Nephron progenitor cell (in vitro differentiated cells): ENCODE results near the gene EFNA5.
A peak's percentile ranks its signal among the peaks of the same experiment; 100 is the strongest.

ENCODE experiments used
- DNase-seq: peaks from one replicate; pipeline ENCODE4 v3.0.0; 2021
- H3K27ac Mint-ChIP-seq: 2 replicates; pipeline ENCODE4 v1.8.0; 2021; ENCODE audit warnings: mild to moderate bottlenecking, moderate library complexity, mixed read lengths
- H3K27me3 Mint-ChIP-seq: 2 replicates; pipeline ENCODE4 v1.8.0; 2021; ENCODE audit warnings: mild to moderate bottlenecking, low read depth, mixed read lengths; ENCODE audit not compliant: poor library complexity
- H3K36me3 Mint-ChIP-seq: 2 replicates; pipeline ENCODE4 v1.8.0; 2021; ENCODE audit warnings: low read depth, mixed read lengths
- H3K4me1 Mint-ChIP-seq: 2 replicates; pipeline ENCODE4 v1.8.0; 2021; ENCODE audit warnings: mixed read lengths
- H3K4me3 Mint-ChIP-seq: 2 replicates; pipeline ENCODE4 v1.8.0; 2021; ENCODE audit warnings: mild to moderate bottlenecking, moderate library complexity, mixed read lengths
- H3K9me3 Mint-ChIP-seq: 2 replicates; pipeline ENCODE4 v1.8.0; 2021; ENCODE audit warnings: mild to moderate bottlenecking, moderate library complexity, mixed read lengths
- CTCF ChIP-seq: fragments of 200-600 bp; sonication (generic); IDR thresholded peaks from 2 replicates; pipeline ENCODE4 v1.5.0; 2021; ENCODE audit warnings: antibody characterized with exemption

EFNA5 gene

GRCh38 chr5:107464876-107465275 is 205.9 kb downstream of the EFNA5 start:
- Mint-ChIP-seq H3K9me3 (no peaks in the 10 kb centered on the region), H3K27me3 (no peaks in the 10 kb centered on the region), H3K4me3 (peak overlapping the region; percentile 41), H3K4me1 (peaks cover 64% of the 10 kb centered on the region), H3K27ac (peak overlapping the region; percentile 97), H3K36me3 (no peaks in the 10 kb centered on the region)
- no peak for TF ChIP-seq CTCF
- DNase-seq: no peak

GRCh38 chr5:107464416-107464815 is 206.3 kb downstream of the EFNA5 start:
- H3K36me3 Mint-ChIP-seq: peaks cover 2% of the 10 kb centered on the region
- no peaks in the 10 kb centered on the region for H3K27me3 Mint-ChIP-seq
- H3K4me1 Mint-ChIP-seq: peaks cover 59% of the 10 kb centered on the region
- peak overlapping the region; percentile 97 for H3K27ac Mint-ChIP-seq
- DNase-seq: no peak
- H3K4me3 Mint-ChIP-seq: peak overlapping the region; percentile 41
- no peak for TF ChIP-seq CTCF
- H3K9me3 Mint-ChIP-seq: peaks cover 2% of the 10 kb centered on the region

GRCh38 chr5:107463731-107464130 is 207.0 kb downstream of the EFNA5 start:
- no peak for DNase-seq
- Mint-ChIP-seq H3K36me3 (peaks cover 5% of the 10 kb centered on the region), H3K27ac (peak overlapping the region; percentile 97), H3K9me3 (peaks cover 4% of the 10 kb centered on the region), H3K27me3 (no peaks in the 10 kb centered on the region), H3K4me1 (peaks cover 53% of the 10 kb centered on the region), H3K4me3 (no peak overlapping the region)
- TF ChIP-seq CTCF: no peak

- Mint-ChIP-seq H3K36me3 (peaks cover 5% of the 10 kb centered on the region), H3K27ac (peak overlapping the region; percentile 9)
Measured at GRCh38 chr5:107461770-107462169, 209.0 kb downstream of the EFNA5 start.

GRCh38 chr5:107460789-107461188 is 209.9 kb downstream of the EFNA5 start:
- Mint-ChIP-seq H3K27me3 (peaks cover 2% of the 10 kb centered on the region), H3K9me3 (peaks cover 7% of the 10 kb centered on the region), H3K4me1 (peaks cover 42% of the 10 kb centered on the region), H3K4me3 (no peak overlapping the region), H3K36me3 (peaks cover 5% of the 10 kb centered on the region), H3K27ac (no peak overlapping the region)
- no peak for DNase-seq
- TF ChIP-seq CTCF: no peak

More at GRCh38 chr5:107461770-107462169, 209.0 kb downstream of the EFNA5 start:
- DNase-seq: no peak
- Mint-ChIP-seq H3K9me3 (peaks cover 7% of the 10 kb centered on the region), H3K27me3 (peaks cover 2% of the 10 kb centered on the region), H3K4me3 (no peak overlapping the region), H3K4me1 (peaks cover 42% of the 10 kb centered on the region)
- TF ChIP-seq CTCF: no peak

GRCh38 chr5:107459605-107460004 is 211.1 kb downstream of the EFNA5 start:
- Mint-ChIP-seq H3K27ac (peak overlapping the region; percentile 31), H3K4me1 (peaks cover 42% of the 10 kb centered on the region), H3K9me3 (peaks cover 7% of the 10 kb centered on the region), H3K27me3 (peaks cover 2% of the 10 kb centered on the region), H3K4me3 (no peak overlapping the region), H3K36me3 (peaks cover 5% of the 10 kb centered on the region)
- TF ChIP-seq CTCF: no peak
- DNase-seq: no peak
